HS-27A (cell line): ENCODE data around the gene CENPU.
A peak's percentile ranks its signal among the peaks of the same experiment; 100 is the strongest.

Source experiments
- DNase-seq: peaks from one replicate; pipeline ENCODE4 v3.0.0-alpha.2; 2012; ENCODE audit warnings: low read depth, missing footprints

CENPU gene

DNA sequence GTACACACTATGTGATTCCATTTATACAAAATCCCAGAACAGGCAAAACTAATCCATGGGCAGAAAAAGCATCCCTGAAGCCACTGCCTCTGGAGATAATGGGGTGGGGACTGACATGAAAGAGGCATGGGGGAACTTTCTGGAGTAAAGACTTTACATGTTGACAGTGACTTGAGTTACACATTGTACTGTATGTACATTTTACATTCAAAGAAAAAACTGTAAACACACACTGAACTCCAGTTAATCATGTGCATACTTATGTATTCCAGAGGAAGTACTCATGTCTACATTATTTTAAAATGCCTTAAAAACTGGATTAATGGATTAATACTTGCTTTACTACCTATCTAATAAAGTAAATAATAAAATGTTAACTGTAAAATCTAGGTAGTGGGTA lies 21.6 kb downstream of the CENPU start:
- no peak for DNase-seq

DNA sequence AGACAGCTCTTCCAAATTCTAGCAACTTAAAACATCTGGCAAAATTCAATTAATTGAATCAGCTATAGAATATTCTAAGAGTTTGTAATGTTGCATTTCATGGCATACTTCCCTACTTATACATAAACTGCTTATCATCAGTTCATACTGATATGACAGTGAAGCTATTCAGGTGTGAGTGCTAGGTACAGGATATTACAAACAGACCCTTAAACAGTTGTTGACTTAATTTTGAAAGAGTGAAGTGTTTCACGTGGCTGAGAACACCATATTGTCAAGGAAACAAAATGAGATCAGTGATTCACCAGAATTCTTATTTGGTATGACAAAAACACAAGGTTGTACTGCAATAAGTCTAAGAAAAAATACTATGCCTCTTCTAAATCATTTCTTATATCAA lies 27.4 kb downstream of the CENPU start:
- no peak for DNase-seq

DNA sequence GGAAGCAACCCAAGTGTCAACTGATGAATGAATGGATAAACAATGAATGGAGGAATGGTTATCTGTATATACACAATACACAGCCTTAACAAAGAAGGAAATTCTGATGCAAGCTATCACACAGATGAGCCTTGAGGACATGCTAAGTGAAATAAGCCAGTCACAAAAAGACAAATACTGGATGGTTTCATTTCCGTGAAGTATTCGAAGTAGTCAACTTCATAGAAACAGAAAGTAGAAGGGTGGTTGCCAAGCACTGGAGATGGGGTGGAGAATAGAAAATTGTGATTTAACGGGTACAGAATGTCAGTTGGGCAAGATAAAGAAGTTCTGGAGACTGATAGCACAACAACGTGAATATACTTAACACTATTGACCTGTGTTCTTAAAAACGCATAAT lies 28.2 kb downstream of the CENPU start:
- DNase-seq = no peak

DNA sequence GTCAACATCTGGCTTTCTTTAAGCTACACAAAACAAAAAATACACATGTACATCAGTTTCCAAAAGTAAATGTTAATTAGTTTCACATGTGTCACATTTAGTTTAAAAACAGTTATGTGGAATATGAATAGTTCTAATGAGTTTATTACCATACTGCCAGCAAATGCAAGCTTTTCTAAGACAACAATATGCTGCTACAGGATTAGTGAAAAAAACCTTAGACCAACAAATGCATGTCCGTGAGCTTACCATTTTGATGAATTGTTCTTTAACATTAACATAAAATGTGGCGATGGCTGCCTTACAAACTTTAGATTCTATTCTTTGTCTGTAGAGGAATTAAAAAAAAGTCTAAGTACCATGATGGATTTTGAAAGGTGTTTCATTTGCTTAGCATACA lies 31.8 kb downstream of the CENPU start:
- DNase-seq = no peak

DNA sequence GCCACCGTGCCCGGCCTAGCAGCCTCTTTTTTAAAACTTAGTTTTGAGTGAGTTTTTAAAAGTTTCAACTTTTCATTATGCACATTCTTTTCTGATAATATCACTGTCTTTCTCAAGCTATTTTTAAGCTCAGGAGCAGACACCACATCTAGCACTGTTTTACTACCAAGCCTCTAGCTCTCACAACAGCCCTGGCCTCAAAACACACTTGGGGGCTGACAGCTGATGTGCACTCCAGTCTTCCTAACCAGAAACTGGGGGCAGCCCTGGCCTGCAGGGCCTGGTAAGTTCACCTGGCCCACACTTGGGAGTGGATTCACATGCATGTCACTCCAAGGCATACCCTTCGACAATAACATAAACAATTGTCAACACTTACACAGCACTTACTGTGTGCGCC lies 34.0 kb downstream of the CENPU start:
- no peak for DNase-seq

DNA sequence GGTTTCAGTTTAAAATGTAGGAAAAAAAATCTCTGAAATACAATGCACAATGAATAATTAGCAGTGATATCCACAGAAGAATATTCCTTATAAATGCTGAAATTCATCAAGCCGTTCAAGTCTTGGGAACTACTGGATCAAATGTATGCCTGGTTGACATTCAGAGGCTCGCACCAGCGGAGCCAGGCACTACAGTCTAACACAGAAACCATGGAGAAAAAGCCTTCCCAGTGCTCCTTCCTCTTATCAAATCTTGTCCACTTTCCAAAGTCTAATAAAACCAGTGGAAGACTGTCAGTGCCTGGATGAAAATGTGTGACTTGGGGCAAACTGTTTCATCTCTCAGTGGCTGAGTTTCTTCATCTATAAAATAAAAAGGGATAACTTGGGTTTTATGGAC lies 35.9 kb downstream of the CENPU start:
- no peak for DNase-seq

DNA sequence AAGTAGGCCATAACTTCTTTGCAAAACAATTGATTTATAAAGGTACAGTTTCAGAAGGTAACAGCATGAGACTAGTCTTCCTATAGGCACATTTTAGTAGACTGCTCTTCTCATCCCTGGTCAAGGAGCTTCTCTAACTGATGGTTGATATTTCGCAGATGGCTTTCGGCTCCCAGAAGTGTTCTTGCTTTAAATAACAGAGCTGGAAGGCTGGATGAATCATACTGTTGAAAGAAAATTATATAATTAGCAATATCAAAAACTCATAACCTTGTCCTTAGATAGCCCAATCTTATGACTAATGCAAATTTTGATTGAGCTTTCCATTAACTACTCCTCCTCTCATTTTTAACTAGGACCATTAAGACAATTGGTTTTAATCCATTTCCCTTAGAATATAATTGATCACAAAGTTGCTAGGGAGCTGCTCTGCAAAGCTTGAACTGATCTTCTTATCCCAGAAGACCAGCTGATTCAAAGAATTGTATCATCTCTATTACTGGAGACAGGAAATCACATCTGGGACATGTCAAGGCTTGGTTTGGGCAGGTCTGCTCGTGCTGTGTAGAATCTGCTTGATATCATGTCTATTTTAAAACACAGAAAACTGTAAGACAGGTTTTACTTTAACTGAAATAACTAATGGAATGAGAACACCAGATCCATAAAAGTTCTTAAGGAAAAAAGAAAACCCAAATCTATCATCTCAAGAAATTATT lies 38.6 kb downstream of the CENPU start:
- no peak for DNase-seq

DNA sequence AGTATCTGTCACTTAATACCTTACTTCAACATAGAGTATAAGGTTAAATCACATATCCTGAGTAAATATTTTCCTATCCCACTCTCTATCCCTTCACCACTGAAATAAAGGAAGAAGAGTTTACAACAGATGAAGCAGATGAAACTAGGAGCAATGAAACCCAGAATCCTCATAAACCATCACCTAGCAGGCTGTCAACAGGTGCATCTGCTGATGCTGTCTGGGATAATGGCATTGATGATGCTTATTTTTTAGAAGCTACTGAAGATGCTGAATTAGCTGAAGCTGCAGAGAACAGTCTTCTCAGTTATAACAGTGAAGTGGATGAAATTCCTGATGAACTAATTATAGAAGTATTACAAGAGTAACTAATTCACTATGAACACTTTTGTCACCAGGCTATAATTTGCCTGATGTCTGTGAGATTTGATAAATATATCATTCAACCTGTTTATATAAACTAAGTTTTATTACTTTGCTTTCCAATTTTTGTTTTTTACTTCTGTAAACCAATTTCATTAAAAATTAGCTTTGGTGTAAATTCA lies 39.4 kb downstream of the CENPU start:
- no peak for DNase-seq

DNA sequence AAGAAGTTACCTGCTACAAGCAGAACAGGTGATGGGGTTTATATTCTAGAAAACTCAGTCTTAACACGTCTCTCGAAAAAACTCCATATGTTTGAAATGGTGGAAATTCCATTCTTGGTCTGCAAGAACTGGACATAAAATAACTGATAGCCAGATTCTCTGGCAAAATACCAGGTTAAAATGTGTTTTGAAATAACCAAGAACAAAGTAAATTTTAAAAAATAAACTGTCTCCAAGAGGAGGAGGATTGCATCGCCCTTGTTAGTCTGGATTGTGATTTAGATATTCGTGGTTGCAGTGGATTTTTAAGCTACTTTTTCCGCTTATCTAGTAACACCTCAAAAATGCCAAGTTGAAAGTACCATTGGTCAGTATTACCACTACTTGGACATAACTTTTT lies 40.8 kb downstream of the CENPU start:
- no peak for DNase-seq

DNA sequence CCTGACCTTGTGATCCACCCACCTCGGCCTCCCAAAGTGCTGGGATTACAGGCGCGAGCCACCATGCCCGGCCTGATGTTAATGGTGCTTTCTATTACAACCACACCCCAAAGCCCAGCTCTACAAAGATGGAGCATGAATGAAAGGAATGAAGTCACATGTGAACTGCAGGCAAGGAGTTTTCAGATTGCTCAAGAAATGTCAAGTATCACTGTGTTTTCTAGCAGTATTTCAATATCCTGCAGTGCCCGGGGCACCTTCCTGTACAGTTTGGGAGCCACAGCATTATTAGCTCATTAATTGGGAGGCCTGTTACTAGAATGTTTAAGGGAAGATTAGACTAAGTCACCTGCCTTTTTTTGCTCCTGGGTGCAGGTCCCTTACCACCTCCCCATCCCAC lies 44.2 kb downstream of the CENPU start:
- no peak for DNase-seq

DNA sequence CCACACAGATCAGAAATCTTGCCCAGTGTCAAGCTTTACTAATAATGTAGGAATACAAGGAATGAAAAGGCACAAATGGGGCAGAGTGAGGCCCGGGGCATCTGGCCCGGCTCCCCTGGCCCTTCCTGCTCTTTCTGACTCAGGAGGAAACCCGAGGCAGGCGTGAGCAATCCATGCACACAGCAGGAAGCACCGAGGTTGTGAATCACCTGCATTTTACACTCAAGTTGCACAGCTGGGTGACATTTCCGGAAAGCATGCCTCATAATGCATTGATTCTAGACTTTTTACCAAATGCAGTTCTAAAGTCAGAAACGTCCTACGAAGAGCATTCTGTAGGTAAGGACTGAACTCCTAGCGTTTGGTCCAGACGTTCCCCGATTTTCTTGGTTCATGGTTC lies 45.4 kb downstream of the CENPU start:
- DNase-seq = peak; percentile 36

DNA sequence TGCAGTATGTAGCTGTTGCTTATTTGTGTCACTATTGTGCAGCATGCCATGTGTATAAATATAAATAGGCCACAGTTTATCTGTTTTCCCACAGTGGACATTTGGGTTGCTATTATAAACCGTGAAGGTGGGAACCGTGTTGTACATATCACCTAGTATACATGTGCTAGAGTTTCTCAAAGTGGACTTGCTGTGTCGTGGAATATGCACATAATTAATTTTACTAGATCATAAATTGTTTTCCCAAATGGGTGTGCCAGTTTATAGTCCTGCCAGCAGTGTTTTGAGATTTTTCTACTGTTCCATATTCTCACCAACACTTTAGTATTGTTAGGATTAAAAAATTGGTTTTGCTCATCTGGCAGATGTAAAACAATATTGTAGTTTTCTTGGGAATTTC lies 45.9 kb downstream of the CENPU start:
- DNase-seq = no peak

DNA sequence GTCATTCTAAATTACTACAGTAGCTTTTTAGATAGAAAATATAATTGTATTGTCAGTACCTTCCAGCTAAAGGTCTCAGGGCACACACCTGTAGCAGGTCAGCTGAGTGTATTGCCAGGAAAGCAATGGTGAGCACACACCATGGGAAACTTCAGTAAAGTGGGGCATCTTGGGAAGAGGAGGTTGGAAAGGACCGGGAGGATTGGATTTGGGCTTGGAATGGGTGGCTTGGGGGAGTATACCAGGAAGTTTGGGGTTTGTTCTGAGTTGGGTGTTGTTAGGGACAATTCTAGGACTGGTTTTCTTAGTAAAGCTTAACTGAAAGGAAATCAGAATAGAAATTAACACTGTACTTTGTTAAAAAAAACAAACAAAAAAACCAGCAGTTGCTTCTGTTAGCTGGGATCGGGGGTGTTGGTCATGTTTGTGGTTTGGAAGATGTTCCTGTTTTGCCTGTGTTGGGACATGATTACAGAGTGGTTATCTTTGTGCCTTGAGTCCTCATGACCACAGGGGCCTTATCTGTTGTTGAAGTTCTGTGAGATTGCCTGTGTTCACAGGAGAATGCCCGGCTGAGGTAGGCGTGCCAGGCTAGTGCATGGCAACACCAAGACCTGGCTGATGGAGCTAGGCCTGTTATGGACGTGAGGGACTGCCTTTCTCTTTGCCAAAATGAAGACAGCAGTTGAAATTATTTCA lies 49.3 kb downstream of the CENPU start:
- DNase-seq = no peak

DNA sequence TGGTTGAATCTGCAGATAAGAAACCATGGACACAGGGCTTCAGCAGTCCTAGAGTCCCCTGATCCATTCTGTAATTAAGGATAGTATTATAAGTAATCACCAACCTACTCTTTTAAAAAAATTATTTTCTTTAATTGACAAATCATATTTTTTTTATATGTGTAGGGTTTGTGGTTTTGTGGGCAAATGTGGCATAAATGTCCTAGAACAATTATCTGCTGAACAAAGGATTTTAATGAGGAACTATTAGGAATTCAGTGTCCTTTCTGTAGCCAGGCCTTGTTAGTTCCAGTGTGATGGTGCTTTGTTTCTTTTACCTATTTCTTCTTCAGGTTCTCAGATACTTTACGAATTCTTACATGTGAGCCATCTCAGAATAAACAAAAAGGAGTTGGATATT lies 52.0 kb downstream of the CENPU start:
- no peak for DNase-seq

DNA sequence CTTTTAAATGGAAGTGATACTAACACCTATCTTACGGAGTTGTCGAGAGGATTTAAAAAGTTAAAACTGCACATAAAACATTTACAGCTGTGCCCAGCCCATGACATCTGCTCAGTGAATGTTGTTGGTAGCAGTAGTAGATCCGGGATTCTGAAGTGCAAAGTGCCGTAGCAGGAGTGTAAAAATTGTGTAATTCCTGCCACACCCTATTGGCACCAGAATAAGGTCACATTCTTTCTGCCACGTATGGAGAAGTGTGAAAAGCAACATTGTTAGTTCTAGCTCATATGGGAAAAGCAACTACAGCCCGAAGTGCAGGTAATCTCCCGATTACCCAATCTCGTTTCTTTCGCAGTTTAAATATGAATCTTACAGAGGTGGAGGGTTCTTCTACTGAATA lies 53.2 kb downstream of the CENPU start:
- no peak for DNase-seq

DNA sequence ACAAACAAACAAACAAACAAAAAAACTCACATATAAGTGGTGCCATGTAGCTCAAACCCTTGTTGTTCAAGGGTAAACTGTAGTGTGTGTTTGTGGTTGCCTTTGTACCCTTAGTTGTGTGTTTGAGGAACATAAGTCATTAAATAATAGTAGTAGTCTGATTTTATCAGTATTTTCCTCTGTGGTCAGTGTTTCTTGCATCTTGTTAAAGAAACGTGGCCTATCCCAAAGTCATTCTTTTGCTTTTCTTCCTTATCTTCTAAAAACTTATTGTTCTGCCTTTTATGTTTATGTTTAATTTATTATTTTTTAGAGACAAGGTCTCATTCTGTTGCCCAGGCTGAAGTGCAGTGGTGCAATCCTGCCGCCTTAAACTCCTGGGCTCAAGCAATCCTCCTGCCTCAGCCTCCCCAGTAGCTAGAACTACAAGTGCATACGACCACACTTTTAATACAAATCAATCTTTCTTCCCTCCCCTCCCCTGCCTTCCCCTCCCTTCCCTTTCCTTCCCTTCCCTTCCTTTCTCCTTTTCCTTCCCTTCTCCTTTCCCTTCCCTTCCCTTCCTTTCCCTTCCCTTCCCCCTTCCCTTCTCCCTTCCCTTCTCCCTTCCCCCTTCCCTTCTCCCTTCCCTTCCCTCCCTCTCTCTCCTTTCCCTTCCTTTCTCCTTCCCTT lies 57.9 kb downstream of the CENPU start:
- DNase-seq = no peak

DNA sequence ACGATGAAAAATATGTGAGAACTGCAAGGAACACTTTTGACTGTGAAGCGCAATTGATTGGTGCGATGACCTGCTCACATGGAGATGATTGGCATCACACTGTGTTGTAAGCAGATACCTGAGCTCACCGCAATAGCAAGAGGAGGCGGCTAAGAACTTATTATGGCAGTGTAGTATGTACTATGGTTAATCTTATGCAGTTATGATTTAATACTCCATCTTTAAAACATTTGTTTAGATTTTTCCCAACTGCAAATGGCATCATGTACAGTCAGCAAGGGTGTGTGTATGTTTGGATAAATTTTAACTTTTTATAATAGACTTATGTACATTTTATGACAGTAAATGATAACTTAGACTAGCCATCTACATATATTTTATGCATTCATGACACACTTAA lies 58.9 kb downstream of the CENPU start:
- DNase-seq = no peak

DNA sequence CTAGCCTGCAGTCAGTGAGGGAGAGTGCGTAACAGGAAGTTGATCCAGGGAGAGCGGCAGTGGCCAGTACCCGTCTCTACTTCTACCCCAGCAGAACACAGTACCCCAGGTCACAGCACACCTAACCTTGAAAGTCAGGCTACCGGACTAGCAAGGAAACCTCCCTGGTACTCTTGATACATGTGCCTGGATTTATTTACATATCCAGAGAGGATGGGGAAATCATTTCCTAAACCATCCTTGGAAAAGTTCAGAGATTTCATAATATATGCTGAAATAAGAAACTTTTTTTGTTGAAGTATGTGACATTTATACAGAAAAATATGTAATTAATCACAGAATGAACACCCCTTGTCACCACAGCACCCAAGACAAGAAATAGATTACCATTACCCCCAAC lies 59.9 kb downstream of the CENPU start:
- no peak for DNase-seq

DNA sequence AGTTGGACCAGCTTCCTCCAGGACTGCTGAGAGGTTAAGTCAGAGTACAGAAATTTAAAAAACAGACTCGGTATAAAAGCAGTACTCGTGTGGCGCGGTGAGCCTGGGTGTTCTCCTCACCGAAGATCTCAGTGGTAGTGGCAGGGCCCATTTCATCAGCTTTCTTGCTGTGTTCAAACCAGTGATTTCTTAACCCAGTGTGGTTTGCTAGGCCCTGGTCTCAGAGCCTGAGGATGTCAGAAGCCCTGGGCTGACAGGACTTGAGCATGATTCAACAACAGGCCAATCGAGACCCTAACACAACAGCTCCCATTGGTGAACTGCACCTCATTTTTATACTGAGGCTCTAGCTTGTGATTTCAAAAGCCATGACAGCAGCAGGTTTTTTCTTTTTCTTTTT lies 61.2 kb downstream of the CENPU start:
- DNase-seq = no peak

DNA sequence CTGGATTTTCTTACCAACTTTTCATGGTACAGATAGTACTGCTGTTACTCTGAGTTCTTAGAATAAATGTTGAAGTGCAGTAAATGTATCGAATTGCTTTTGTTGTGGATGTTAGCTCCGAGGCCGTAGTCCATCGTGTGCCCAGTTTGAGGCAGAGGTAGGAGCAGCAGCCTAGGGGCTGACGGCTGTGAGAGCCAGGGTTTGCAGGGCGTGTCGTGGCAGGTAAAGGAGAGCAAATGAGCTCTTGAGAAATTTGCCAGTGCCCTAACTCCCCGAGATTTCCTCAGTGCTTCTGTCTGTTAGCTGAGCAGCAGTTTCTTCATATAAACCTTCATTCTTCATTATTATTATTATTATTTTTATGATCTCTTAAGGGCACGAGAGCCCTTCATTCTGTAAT lies 62.8 kb downstream of the CENPU start:
- DNase-seq = no peak

DNA sequence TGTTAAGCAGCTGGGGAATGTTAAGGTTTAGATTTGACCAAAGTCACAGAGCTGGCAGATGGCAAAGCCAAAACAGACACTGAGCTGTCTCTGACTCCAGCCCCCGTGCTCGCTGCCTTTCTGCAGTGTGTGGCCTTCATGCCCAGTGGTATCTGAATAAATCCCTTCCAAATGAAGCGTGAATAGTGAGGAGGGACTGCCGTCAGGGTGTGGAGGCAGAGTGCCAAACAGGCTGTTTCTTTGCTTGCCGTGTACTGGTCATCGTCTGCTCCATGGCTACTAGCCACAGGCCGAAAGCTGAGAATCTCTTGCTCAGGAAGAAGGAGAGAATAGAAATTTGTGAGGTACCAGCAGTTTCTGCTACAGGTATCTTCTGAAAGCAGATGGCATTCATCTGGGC lies 64.6 kb downstream of the CENPU start:
- no peak for DNase-seq

DNA sequence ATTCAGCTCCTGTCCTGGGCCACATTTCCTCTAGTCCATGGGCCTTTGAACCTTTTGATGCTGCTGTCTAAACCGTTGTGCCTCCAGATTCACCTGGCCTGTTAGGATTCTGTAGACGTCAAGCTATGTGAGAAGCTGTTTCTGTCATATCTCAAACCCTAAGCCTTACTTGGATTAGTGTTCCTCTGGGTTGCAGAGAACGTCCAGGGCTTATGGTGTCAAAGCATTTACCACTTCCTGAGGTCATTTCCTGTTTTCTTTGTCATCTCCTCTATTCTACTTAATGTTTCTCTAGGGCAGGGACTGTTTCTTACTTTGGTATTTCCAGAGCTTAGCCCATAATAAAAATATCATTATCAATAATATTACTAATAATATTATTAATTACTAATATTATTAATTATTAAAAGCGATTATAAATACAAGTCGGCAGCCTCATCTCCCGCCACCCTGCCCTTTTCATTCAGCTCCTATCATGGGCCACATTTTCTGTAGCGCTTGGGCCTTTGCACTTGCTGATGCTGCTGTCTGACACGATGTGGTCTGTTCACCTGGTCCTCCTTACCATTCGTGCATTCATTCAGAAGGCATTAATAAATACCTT lies 65.3 kb downstream of the CENPU start:
- no peak for DNase-seq

DNA sequence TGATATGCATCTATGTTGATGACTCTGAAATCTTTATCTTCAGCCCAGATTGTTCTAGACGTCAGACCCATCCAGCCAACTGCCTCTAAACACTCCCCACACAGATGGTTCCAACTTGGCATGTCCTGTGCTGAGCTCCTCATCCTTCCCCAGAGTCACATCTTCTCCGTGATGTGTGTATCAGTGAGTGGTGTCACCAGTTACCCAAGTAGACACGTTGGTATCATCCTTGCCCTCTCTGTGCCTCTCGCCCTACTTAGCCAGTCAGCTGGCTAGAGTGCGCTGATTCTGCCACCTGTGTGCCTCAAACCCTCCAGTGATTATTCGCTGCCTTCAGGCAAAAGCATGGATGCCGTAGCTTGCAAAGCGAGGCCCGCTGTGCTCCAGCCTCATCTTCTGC lies 65.8 kb downstream of the CENPU start:
- no peak for DNase-seq
